ENCODE measurements around the gene ZNF687. TPM values are rescaled to one million over a fixed set of nuclear protein-coding genes. Genes with fewer than 3 reads are reported as not detected.

The ZNF687 gene
- total and polyA plus RNA-seq, 2 donors (not counting 1 experiment from before 2014, with no cell fraction given) = 7.2 to 11.7 TPM

DNA sequence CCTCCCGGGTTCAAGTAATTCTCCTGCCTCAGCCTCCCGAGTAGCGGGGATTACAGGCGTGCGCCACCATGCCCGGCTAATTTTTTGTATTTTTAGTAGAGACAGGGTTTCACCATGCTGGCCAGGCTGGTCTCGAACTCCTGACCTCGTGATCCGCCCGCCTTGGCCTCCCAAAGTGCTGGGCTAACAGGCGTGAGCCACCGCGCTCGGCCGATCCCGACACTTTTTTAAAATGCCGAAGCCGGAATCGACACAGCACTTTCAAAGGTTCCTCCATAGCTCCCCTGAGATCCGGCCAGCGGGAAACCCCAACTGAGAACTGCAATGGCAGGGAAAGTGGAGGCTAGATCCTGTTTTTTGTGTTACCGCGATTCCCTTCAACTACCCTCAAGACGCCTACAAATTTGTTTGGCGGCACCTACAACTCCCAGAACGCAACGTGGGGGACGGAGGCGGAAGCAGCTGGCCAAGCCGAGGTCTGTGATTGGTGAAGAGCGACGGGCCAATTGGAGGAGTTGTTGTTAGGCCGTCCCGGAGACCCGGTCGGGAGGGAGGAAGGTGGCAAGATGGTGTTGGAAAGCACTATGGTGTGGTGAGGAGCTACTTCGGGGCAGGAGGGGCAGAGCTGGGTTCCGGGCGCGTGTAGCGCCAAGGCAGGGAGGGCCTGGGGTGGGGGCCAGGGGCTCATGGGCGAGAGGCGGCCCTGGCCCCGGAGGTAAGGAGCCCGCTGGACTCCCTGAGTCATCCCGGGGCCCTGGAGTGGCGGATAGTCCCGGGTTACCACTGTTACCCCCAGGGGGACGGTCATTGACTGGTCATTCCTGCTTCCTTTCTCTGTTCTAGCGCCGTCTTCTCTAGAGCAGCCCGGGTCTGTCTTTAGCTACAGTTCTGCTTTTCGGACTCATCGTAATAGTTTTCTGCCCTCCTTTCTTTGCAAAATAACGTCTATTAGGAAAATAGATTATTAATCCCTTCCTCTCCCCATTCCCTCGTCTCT, 27.6 kb upstream of the ZNF687 start, which contains the start of gene PSMD4:
Gene PSMD4 (plus strand): TSS at position 518 of the 997 bp plus-strand sequence. CDS start 49 bp downstream, at position 567.
- Histone ChIP-seq H3K27ac (ENCODE audit: insufficient read depth, low read length) (peak within 1 kb of the TSS; percentile 94), H3K4me2 (ENCODE audit: extremely low read depth, insufficient read depth, low read length) (peak within 1 kb of the TSS; percentile 86), H4K20me1 (ENCODE audit: control insufficient read depth, extremely low read depth, insufficient read depth, low read length) (no peaks in the 10 kb centered on the region), H3K9ac (ENCODE audit: insufficient read depth, low read length) (peak within 1 kb of the TSS; percentile 89), H3K79me2 (ENCODE audit: control insufficient read depth, insufficient read depth, low read length) (peaks cover 47% of the 10 kb centered on the region), H3K36me3 (ENCODE audit: control insufficient read depth, insufficient read depth, low read length) (peaks cover 3% of the 10 kb centered on the region), H2AFZ (ENCODE audit: low read length) (peak within 1 kb of the TSS; percentile 84), H3K4me3 (replicated peaks in 1 of 4; ENCODE audit: control extremely low read depth in 1 of 4, insufficient read depth in 1 of 4, low read depth in 3 of 4, low read length in 4 of 4) (peak within 1 kb of the TSS; percentile 58 to 100 (median 92)), H3K4me1 (ENCODE audit: control insufficient read depth, extremely low read depth, insufficient read depth, low read length) (no peaks in the 10 kb centered on the region), H3K27me3 (ENCODE audit: control insufficient read depth, insufficient read depth, low read length) (no peaks in the 10 kb centered on the region), H3K9me3 (ENCODE audit: control insufficient read depth, insufficient read depth, low read depth, low read length) (no peaks in the 10 kb centered on the region)
- peak; percentile 95 to 98 for DNase-seq (ENCODE audit: low read depth in 2 of 2)
- TF ChIP-seq, protein P1, sequence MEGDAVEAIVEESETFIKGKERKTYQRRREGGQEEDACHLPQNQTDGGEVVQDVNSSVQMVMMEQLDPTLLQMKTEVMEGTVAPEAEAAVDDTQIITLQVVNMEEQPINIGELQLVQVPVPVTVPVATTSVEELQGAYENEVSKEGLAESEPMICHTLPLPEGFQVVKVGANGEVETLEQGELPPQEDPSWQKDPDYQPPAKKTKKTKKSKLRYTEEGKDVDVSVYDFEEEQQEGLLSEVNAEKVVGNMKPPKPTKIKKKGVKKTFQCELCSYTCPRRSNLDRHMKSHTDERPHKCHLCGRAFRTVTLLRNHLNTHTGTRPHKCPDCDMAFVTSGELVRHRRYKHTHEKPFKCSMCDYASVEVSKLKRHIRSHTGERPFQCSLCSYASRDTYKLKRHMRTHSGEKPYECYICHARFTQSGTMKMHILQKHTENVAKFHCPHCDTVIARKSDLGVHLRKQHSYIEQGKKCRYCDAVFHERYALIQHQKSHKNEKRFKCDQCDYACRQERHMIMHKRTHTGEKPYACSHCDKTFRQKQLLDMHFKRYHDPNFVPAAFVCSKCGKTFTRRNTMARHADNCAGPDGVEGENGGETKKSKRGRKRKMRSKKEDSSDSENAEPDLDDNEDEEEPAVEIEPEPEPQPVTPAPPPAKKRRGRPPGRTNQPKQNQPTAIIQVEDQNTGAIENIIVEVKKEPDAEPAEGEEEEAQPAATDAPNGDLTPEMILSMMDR (conservative IDR thresholded peaks at IDR 0.05 in 1 of 2, IDR thresholded peaks at IDR 0.05 in 1 of 2; ENCODE audit: low read depth in 1 of 2, low read length in 2 of 2) = no peak
- no peak for TF ChIP-seq EZH2 (IDR thresholded peaks at IDR 0.05; ENCODE audit: low read length, missing control alignments)

DNA sequence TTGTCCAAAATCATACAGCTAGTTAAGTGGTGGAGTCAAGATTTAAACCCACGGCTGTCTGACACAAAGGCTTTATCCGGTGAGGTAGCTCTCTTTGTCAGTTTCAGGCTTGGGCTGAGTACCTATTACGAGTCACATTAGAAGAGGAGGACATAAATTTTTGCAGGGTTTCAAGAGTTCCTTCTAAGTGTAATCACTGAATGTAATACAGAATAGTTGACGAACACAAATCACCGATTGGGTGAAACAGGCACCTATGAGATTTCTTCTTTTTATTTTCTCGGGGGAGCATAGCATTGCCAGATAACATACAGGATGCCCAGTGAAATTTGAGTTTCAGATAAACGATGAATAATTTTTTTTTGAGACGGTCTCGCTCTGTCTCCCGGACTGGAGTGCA, 26.7 kb upstream of the ZNF687 start:
- no peaks in the 10 kb centered on the region for H3K27me3 ChIP-seq (ENCODE audit: control insufficient read depth, insufficient read depth, low read length)
- H3K9me3 ChIP-seq (ENCODE audit: control insufficient read depth, insufficient read depth, low read depth, low read length) = no peaks in the 10 kb centered on the region
- peak overlapping the region; percentile 86 for H3K4me2 ChIP-seq (ENCODE audit: extremely low read depth, insufficient read depth, low read length)
- peak in 1 of 2 donors; percentile 16 for DNase-seq (ENCODE audit: low read depth in 2 of 2)
- H3K9ac ChIP-seq (ENCODE audit: insufficient read depth, low read length) = peak overlapping the region; percentile 89
- H3K4me3 ChIP-seq (replicated peaks in 1 of 4; ENCODE audit: control extremely low read depth in 1 of 4, insufficient read depth in 1 of 4, low read depth in 3 of 4, low read length in 4 of 4) = peak overlapping the region; percentile 58 to 100 (median 92)
- H3K27ac ChIP-seq (ENCODE audit: insufficient read depth, low read length) = peak overlapping the region; percentile 94
- H3K36me3 ChIP-seq (ENCODE audit: control insufficient read depth, insufficient read depth, low read length) = peaks cover under 1% of the 10 kb centered on the region
- H4K20me1 ChIP-seq (ENCODE audit: control insufficient read depth, extremely low read depth, insufficient read depth, low read length) = no peaks in the 10 kb centered on the region
- no peaks in the 10 kb centered on the region for H3K4me1 ChIP-seq (ENCODE audit: control insufficient read depth, extremely low read depth, insufficient read depth, low read length)
- no peak overlapping the region for H2AFZ ChIP-seq (ENCODE audit: low read length)
- TF ChIP-seq, protein P1 (conservative IDR thresholded peaks at IDR 0.05 in 1 of 2, IDR thresholded peaks at IDR 0.05 in 1 of 2; ENCODE audit: low read depth in 1 of 2, low read length in 2 of 2) = no peak
- no peak for TF ChIP-seq EZH2 (IDR thresholded peaks at IDR 0.05; ENCODE audit: low read length, missing control alignments)
- H3K79me2 ChIP-seq (ENCODE audit: control insufficient read depth, insufficient read depth, low read length) = peaks cover 55% of the 10 kb centered on the region

DNA sequence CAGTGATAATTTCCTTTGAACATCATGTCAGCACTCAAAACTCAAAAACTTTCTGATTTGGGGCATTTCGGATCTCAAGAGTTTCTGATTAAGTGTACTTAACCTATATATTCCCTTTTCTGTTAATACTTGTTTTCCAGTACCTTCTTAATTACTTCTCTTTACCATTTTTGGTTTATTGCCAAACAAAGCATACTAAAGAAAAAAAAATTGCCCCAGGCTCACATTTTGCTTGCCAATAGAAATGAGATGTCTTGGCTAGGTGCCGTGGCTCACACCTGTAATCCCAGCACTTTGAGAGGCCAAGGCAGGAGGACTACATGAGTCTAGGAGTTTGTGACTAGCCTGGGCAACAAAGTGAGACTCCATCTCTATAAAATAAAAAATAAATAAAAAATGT, 22.7 kb upstream of the ZNF687 start:
- no peak overlapping the region for H2AFZ ChIP-seq (ENCODE audit: low read length)
- H3K9me3 ChIP-seq (ENCODE audit: control insufficient read depth, insufficient read depth, low read depth, low read length) = no peaks in the 10 kb centered on the region
- TF ChIP-seq, protein P1 (conservative IDR thresholded peaks at IDR 0.05 in 1 of 2, IDR thresholded peaks at IDR 0.05 in 1 of 2; ENCODE audit: low read depth in 1 of 2, low read length in 2 of 2) = no peak
- TF ChIP-seq EZH2 (IDR thresholded peaks at IDR 0.05; ENCODE audit: low read length, missing control alignments) = no peak
- peaks cover 60% of the 10 kb centered on the region for H3K79me2 ChIP-seq (ENCODE audit: control insufficient read depth, insufficient read depth, low read length)
- H3K36me3 ChIP-seq (ENCODE audit: control insufficient read depth, insufficient read depth, low read length) = peaks cover 5% of the 10 kb centered on the region
- H3K4me1 ChIP-seq (ENCODE audit: control insufficient read depth, extremely low read depth, insufficient read depth, low read length) = no peaks in the 10 kb centered on the region
- H3K4me2 ChIP-seq (ENCODE audit: extremely low read depth, insufficient read depth, low read length) = no peak overlapping the region
- H3K27ac ChIP-seq (ENCODE audit: insufficient read depth, low read length) = no peak overlapping the region
- no peaks in the 10 kb centered on the region for H4K20me1 ChIP-seq (ENCODE audit: control insufficient read depth, extremely low read depth, insufficient read depth, low read length)
- no peak for DNase-seq (ENCODE audit: low read depth in 2 of 2)
- H3K4me3 ChIP-seq (replicated peaks in 1 of 4; ENCODE audit: control extremely low read depth in 1 of 4, insufficient read depth in 1 of 4, low read depth in 3 of 4, low read length in 4 of 4) = no peak overlapping the region
- H3K9ac ChIP-seq (ENCODE audit: insufficient read depth, low read length) = no peak overlapping the region
- no peaks in the 10 kb centered on the region for H3K27me3 ChIP-seq (ENCODE audit: control insufficient read depth, insufficient read depth, low read length)

Data from fibroblast of lung (primary cell).